Cardiac septum (tissue), 1 donor: ENCODE results near the gene NUDT1. TPM values are rescaled to one million over a fixed set of nuclear protein-coding genes. Genes with fewer than 3 reads are reported as not detected.

Experiments used
- DNase-seq: peaks from one replicate; pipeline ENCODE4 v3.0.0-alpha.2; 2020; ENCODE audit warnings: low spot score
- intact Hi-C: fragments of 100-400 bp; cut with DNase I; formaldehyde crosslinking; loops from one replicate; pipeline ENCODE4 v1.14.0; 2022
- total RNA-seq: library from RNA; stranded (reverse); fragmentation: NEBNext Ultra II Directional; extraction: Animal tissue kit (Norgen Biotek cat#: 25700); gene quantifications from one replicate; pipeline ENCODE4 v1.2.1, GENCODE V29; 2021
- donor health status: DM: no; HTN: no; CAD: no.

Gene NUDT1
- total RNA-seq, 1 donor from 2014 or later: 9.6 TPM

GRCh38 chr7:2243458-2243857 lies 1.4 kb downstream of the NUDT1 start:
- DNase-seq: no peak
- intact Hi-C loops: loop anchor here (5.0 kb wide), 1 partner anchor 69 kb away; the partner anchor contains the start of gene SNX8

- intact Hi-C loops: loop anchor here (5.0 kb wide), 1 partner anchor 68 kb away; the partner anchor contains the start of gene SNX8
- no peak for DNase-seq
Measured at GRCh38 chr7:2244404-2244995, 2.5 kb downstream of the NUDT1 start.

GRCh38 chr7:2245883-2246675 lies 4.1 kb downstream of the NUDT1 start:
- no peak for DNase-seq
- intact Hi-C loops: loop anchor here (5.0 kb wide), 1 partner anchor 106 kb away; the partner anchor contains the start of gene EIF3B

- intact Hi-C loops: loop anchor here (5.0 kb wide), 1 partner anchor 105 kb away; the partner anchor contains the start of gene EIF3B
Measured at GRCh38 chr7:2247141-2247995, 5.3 kb downstream of the NUDT1 start.

GRCh38 chr7:2248984-2249694 lies 7.1 kb downstream of the NUDT1 start:
- intact Hi-C loops: loop anchor here (5.0 kb wide), 1 partner anchor 103 kb away; the partner anchor contains the start of gene EIF3B
- DNase-seq: peak; percentile 84

More at GRCh38 chr7:2247141-2247995, 5.3 kb downstream of the NUDT1 start:
- DNase-seq: no peak

- DNase-seq: no peak
- intact Hi-C loops: loop anchor here (5.0 kb wide), 1 partner anchor 102 kb away; the partner anchor contains the start of gene EIF3B
Measured at GRCh38 chr7:2249744-2250323, 7.8 kb downstream of the NUDT1 start.

GRCh38 chr7:2251381-2251780 lies 9.4 kb downstream of the NUDT1 start:
- intact Hi-C loops: no loop called here

GRCh38 chr7:2251841-2252771 lies 10.1 kb downstream of the NUDT1 start:
- intact Hi-C loops: no loop called here
- DNase-seq: no peak

More at GRCh38 chr7:2251381-2251780, 9.4 kb downstream of the NUDT1 start:
- no peak for DNase-seq

- DNase-seq: no peak
- intact Hi-C loops: no loop called here
Measured at GRCh38 chr7:2253021-2253420, 11.0 kb downstream of the NUDT1 start.

GRCh38 chr7:2253525-2254244 lies 11.7 kb downstream of the NUDT1 start:
- intact Hi-C loops: no loop called here
- DNase-seq: no peak

- intact Hi-C loops: no loop called here
- no peak for DNase-seq
Measured at GRCh38 chr7:2254429-2255144, 12.6 kb downstream of the NUDT1 start.

- intact Hi-C loops: no loop called here
- no peak for DNase-seq
Measured at GRCh38 chr7:2255145-2256139, 13.4 kb downstream of the NUDT1 start.

- DNase-seq: no peak
- intact Hi-C loops: no loop called here
Measured at GRCh38 chr7:2256306-2257045, 14.4 kb downstream of the NUDT1 start.

GRCh38 chr7:2257046-2257551 lies 15.1 kb downstream of the NUDT1 start:
- intact Hi-C loops: no loop called here
- DNase-seq: no peak
